ENCODE results near the gene PPP1R3C.

Gene PPP1R3C

GRCh38 chr10:91627344-91628102 lies 5.3 kb downstream of the PPP1R3C start:
- Histone ChIP-seq H3K4me3 (ENCODE audit: low read length) (no peak overlapping the region), H3K9ac (ENCODE audit: low read depth, low read length) (no peak overlapping the region), H3K36me3 (ENCODE audit: insufficient read depth, low read depth, low read length) (no peaks in the 10 kb centered on the region), H3K4me1 (ENCODE audit: insufficient read depth, low read length) (no peaks in the 10 kb centered on the region), H3K9me3 (ENCODE audit: insufficient read depth, low read depth, low read length) (peaks cover 3% of the 10 kb centered on the region; the same call in 1 of the 2 replicates), H3K27ac (ENCODE audit: low read length) (no peak overlapping the region), H3K27me3 (ENCODE audit: insufficient read depth, low read length) (peaks cover 8% of the 10 kb centered on the region)

GRCh38 chr10:91626936-91627335 lies 5.9 kb downstream of the PPP1R3C start:
- no peaks in the 10 kb centered on the region for H3K36me3 ChIP-seq (ENCODE audit: insufficient read depth, low read depth, low read length)
- H3K27me3 ChIP-seq (ENCODE audit: insufficient read depth, low read length): peaks cover 2% of the 10 kb centered on the region
- H3K4me1 ChIP-seq (ENCODE audit: insufficient read depth, low read length): no peaks in the 10 kb centered on the region
- H3K4me3 ChIP-seq (ENCODE audit: low read length): no peak overlapping the region
- no peak overlapping the region for H3K27ac ChIP-seq (ENCODE audit: low read length)
- peaks cover 3% of the 10 kb centered on the region; the same call in 1 of the 2 replicates for H3K9me3 ChIP-seq (ENCODE audit: insufficient read depth, low read depth, low read length)
- H3K9ac ChIP-seq (ENCODE audit: low read depth, low read length): no peak overlapping the region

GRCh38 chr10:91624633-91625032 lies 8.2 kb downstream of the PPP1R3C start:
- Histone ChIP-seq H3K9me3 (ENCODE audit: insufficient read depth, low read depth, low read length) (peaks cover 3% of the 10 kb centered on the region; the same call in 1 of the 2 replicates), H3K27me3 (ENCODE audit: insufficient read depth, low read length) (no peaks in the 10 kb centered on the region), H3K27ac (ENCODE audit: low read length) (no peak overlapping the region), H3K9ac (ENCODE audit: low read depth, low read length) (no peak overlapping the region), H3K4me3 (ENCODE audit: low read length) (no peak overlapping the region), H3K36me3 (ENCODE audit: insufficient read depth, low read depth, low read length) (no peaks in the 10 kb centered on the region), H3K4me1 (ENCODE audit: insufficient read depth, low read length) (no peaks in the 10 kb centered on the region)

- Histone ChIP-seq H3K4me1 (ENCODE audit: insufficient read depth, low read length) (no peaks in the 10 kb centered on the region), H3K27me3 (ENCODE audit: insufficient read depth, low read length) (no peaks in the 10 kb centered on the region), H3K36me3 (ENCODE audit: insufficient read depth, low read depth, low read length) (no peaks in the 10 kb centered on the region), H3K9ac (ENCODE audit: low read depth, low read length) (no peak overlapping the region), H3K27ac (ENCODE audit: low read length) (no peak overlapping the region), H3K4me3 (ENCODE audit: low read length) (no peak overlapping the region), H3K9me3 (ENCODE audit: insufficient read depth, low read depth, low read length) (peaks cover 3% of the 10 kb centered on the region; the same call in 1 of the 2 replicates)
These were observed 10.3 kb downstream of the PPP1R3C start for GRCh38 chr10:91622601-91623000.

GRCh38 chr10:91621483-91622113 lies 11.3 kb downstream of the PPP1R3C start:
- Histone ChIP-seq H3K4me1 (ENCODE audit: insufficient read depth, low read length) (no peaks in the 10 kb centered on the region), H3K36me3 (ENCODE audit: insufficient read depth, low read depth, low read length) (no peaks in the 10 kb centered on the region), H3K9me3 (ENCODE audit: insufficient read depth, low read depth, low read length) (peaks cover 3% of the 10 kb centered on the region; the same call in 1 of the 2 replicates), H3K27me3 (ENCODE audit: insufficient read depth, low read length) (no peaks in the 10 kb centered on the region), H3K27ac (ENCODE audit: low read length) (no peak overlapping the region), H3K4me3 (ENCODE audit: low read length) (no peak overlapping the region), H3K9ac (ENCODE audit: low read depth, low read length) (no peak overlapping the region)

GRCh38 chr10:91617072-91617609 lies 15.7 kb downstream of the PPP1R3C start:
- Histone ChIP-seq H3K27ac (ENCODE audit: low read length) (no peak overlapping the region), H3K9ac (ENCODE audit: low read depth, low read length) (no peak overlapping the region), H3K9me3 (ENCODE audit: insufficient read depth, low read depth, low read length) (no peaks in the 10 kb centered on the region), H3K27me3 (ENCODE audit: insufficient read depth, low read length) (no peaks in the 10 kb centered on the region), H3K36me3 (ENCODE audit: insufficient read depth, low read depth, low read length) (no peaks in the 10 kb centered on the region), H3K4me1 (ENCODE audit: insufficient read depth, low read length) (no peaks in the 10 kb centered on the region), H3K4me3 (ENCODE audit: low read length) (no peak overlapping the region)

- H3K4me1 ChIP-seq (ENCODE audit: insufficient read depth, low read length): no peaks in the 10 kb centered on the region
- H3K27me3 ChIP-seq (ENCODE audit: insufficient read depth, low read length): no peaks in the 10 kb centered on the region
- no peak overlapping the region for H3K27ac ChIP-seq (ENCODE audit: low read length)
- no peaks in the 10 kb centered on the region for H3K36me3 ChIP-seq (ENCODE audit: insufficient read depth, low read depth, low read length)
- H3K9me3 ChIP-seq (ENCODE audit: insufficient read depth, low read depth, low read length): no peaks in the 10 kb centered on the region
- H3K4me3 ChIP-seq (ENCODE audit: low read length): no peak overlapping the region
- H3K9ac ChIP-seq (ENCODE audit: low read depth, low read length): no peak overlapping the region
These were observed 16.7 kb downstream of the PPP1R3C start for GRCh38 chr10:91616137-91616536.

GRCh38 chr10:91614225-91614624 lies 18.6 kb downstream of the PPP1R3C start:
- Histone ChIP-seq H3K9ac (ENCODE audit: low read depth, low read length) (no peak overlapping the region), H3K27ac (ENCODE audit: low read length) (no peak overlapping the region), H3K27me3 (ENCODE audit: insufficient read depth, low read length) (no peaks in the 10 kb centered on the region), H3K4me1 (ENCODE audit: insufficient read depth, low read length) (no peaks in the 10 kb centered on the region), H3K4me3 (ENCODE audit: low read length) (no peak overlapping the region), H3K36me3 (ENCODE audit: insufficient read depth, low read depth, low read length) (no peaks in the 10 kb centered on the region), H3K9me3 (ENCODE audit: insufficient read depth, low read depth, low read length) (no peaks in the 10 kb centered on the region)

GRCh38 chr10:91613411-91614187 lies 19.3 kb downstream of the PPP1R3C start:
- Histone ChIP-seq H3K27me3 (ENCODE audit: insufficient read depth, low read length) (no peaks in the 10 kb centered on the region), H3K9ac (ENCODE audit: low read depth, low read length) (no peak overlapping the region), H3K9me3 (ENCODE audit: insufficient read depth, low read depth, low read length) (no peaks in the 10 kb centered on the region), H3K36me3 (ENCODE audit: insufficient read depth, low read depth, low read length) (no peaks in the 10 kb centered on the region), H3K27ac (ENCODE audit: low read length) (no peak overlapping the region), H3K4me3 (ENCODE audit: low read length) (no peak overlapping the region), H3K4me1 (ENCODE audit: insufficient read depth, low read length) (no peaks in the 10 kb centered on the region)

GRCh38 chr10:91610919-91611318 lies 22.0 kb downstream of the PPP1R3C start:
- Histone ChIP-seq H3K27ac (ENCODE audit: low read length) (no peak overlapping the region), H3K4me3 (ENCODE audit: low read length) (no peak overlapping the region), H3K27me3 (ENCODE audit: insufficient read depth, low read length) (no peaks in the 10 kb centered on the region), H3K36me3 (ENCODE audit: insufficient read depth, low read depth, low read length) (no peaks in the 10 kb centered on the region), H3K4me1 (ENCODE audit: insufficient read depth, low read length) (no peaks in the 10 kb centered on the region), H3K9me3 (ENCODE audit: insufficient read depth, low read depth, low read length) (no peaks in the 10 kb centered on the region; the same call in 1 of the 2 replicates), H3K9ac (ENCODE audit: low read depth, low read length) (no peak overlapping the region)

- no peak overlapping the region for H3K4me3 ChIP-seq (ENCODE audit: low read length)
- H3K4me1 ChIP-seq (ENCODE audit: insufficient read depth, low read length): no peaks in the 10 kb centered on the region
- peaks cover 1% of the 10 kb centered on the region; the same call in 1 of the 2 replicates for H3K9me3 ChIP-seq (ENCODE audit: insufficient read depth, low read depth, low read length)
- H3K27ac ChIP-seq (ENCODE audit: low read length): no peak overlapping the region
- H3K36me3 ChIP-seq (ENCODE audit: insufficient read depth, low read depth, low read length): no peaks in the 10 kb centered on the region
- H3K27me3 ChIP-seq (ENCODE audit: insufficient read depth, low read length): no peaks in the 10 kb centered on the region
- no peak overlapping the region for H3K9ac ChIP-seq (ENCODE audit: low read depth, low read length)
These were observed 22.4 kb downstream of the PPP1R3C start for GRCh38 chr10:91610444-91610843.
